ENCODE data around the gene ZNF844. TPM values are rescaled to one million over a fixed set of nuclear protein-coding genes. Genes with fewer than 3 reads are reported as not detected.

Gene ZNF844
- total RNA-seq, 4 donors from 2014 or later, result 2.5 to 13.4 (median 4.8) TPM

DNA sequence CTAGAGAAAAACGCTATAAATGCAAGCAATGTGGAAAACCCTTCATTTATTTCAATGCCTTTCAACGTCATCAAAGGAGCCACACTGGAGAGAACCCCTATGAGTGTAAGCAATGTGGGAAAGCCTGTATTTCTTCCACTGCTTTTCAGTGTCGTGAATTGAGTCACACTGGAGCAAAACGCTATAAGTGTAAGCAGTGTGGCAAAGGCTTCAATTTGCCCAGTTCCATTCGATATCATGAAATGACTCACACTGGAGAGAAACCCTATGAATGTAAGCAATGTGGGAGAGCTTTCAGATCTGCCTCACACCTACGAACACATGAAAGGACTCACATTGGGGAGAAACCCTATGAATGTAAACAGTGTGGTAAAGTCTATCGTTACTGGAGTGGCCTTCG, 48.2 kb downstream of the ZNF844 start:
- ATAC-seq (ENCODE audit: low FRiP score), result no peak

DNA sequence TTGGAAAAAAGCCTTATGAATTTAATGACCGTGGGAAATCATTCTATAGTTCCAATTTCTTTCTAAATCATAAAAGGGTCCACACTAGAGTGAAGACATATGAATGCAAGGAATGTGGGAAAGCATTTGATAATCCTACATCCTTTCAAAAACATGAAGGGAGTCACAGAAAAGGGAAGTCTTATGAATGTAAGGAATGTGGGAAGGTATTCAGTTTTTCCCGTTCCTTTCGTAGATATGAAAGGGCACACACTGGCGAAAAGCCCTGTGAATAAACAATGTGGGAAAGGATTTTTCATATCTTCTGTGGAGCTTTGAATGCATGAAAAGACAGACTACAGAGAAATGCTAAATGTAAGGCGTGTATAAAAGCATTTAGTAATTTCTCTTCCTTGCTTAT, 48.6 kb downstream of the ZNF844 start:
- TF ChIP-seq CTCF (IDR thresholded peaks at IDR 0.05), result no peak
- ATAC-seq (ENCODE audit: low FRiP score) (no peak), DNase-seq (ENCODE audit: low spot score) (no peak)

More for the DNA sequence above, 48.2 kb downstream of the ZNF844 start:
- no peak for TF ChIP-seq CTCF (IDR thresholded peaks at IDR 0.05)
- no peak for DNase-seq (ENCODE audit: low spot score)

GRCh38 chr19:12117201-12117970, 52.9 kb downstream of the ZNF844 start:
- ATAC-seq (ENCODE audit: low FRiP score) (no peak), DNase-seq (ENCODE audit: low spot score) (no peak)
- TF ChIP-seq CTCF (IDR thresholded peaks at IDR 0.05), result no peak

DNA sequence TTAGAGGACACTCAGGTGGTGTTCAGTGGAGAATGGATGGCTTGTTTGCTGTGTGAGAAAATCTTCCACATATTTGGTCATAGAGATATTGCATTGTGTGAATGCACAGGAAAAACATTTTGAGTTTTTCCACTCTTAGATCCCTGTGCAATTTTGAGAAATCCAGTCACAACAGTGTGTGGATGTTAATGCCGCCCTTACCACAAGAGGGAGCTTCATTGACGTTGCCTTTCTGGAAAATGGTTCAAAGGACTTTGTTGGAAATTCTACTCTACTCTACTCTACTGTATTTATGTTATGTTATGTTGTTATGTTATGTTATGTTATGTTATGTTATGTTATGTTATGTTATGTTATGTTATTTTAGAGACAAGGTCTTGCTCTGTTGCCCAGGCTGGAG, 62.2 kb downstream of the ZNF844 start:
- TF ChIP-seq CTCF (IDR thresholded peaks at IDR 0.05), result no peak
- ATAC-seq (ENCODE audit: low FRiP score) (no peak), DNase-seq (ENCODE audit: low spot score) (no peak)

Small RNA genes lying within 50 kb of the gene (small RNA-seq; reads per million reads assigned to genes)
- gene RF00019 (not detected), gene RNA5SP465 (not detected), gene RNA5SP466 (not detected), gene RNA5SP467 (not detected)

Other genes starting within 250 kb of the ZNF844 start
- gene ZNF439, start 216.0 kb upstream of the ZNF844 start, total RNA-seq, result 1 to 10 TPM; 1.6 to 8.2 (median 2.6) TPM
- gene ZNF69, start 176.9 kb upstream of the ZNF844 start, total RNA-seq, result 10 to 100 TPM in 1 of 4 donors, 1 to 10 TPM in 3; 3.4 to 13.6 (median 7.2) TPM
- gene ZNF700, start 139.6 kb upstream of the ZNF844 start, total RNA-seq, result 10 to 100 TPM in 3 of 4 donors, 1 to 10 TPM in 1; 8.3 to 26.5 (median 10.4) TPM
- gene ZNF763, start 99.7 kb upstream of the ZNF844 start, total RNA-seq, result 1 to 10 TPM; 1.9 to 8.0 (median 3.6) TPM
- 1 to 10 TPM; 3.2 to 5.2 (median 3.5) TPM for gene ZNF433, start 29.1 kb upstream of the ZNF844 start, total RNA-seq
- 1 to 10 TPM in 2 of 4 donors, under 1 TPM in 1, not detected in 1; 0.19 to 2.4 (median 1.9) TPM for gene ZNF878, start 11.8 kb upstream of the ZNF844 start, total RNA-seq
- gene ZNF20, start 75.6 kb downstream of the ZNF844 start, total RNA-seq, result 1 to 10 TPM; 1.7 to 4.5 (median 2.4) TPM
- 1 to 10 TPM; 2.2 to 6.6 (median 3.7) TPM for gene ZNF625, start 92.0 kb downstream of the ZNF844 start, total RNA-seq
- gene ZNF136, start 98.4 kb downstream of the ZNF844 start, total RNA-seq, result 10 to 100 TPM in 1 of 4 donors, 1 to 10 TPM in 3; 4.8 to 10.4 (median 9.1) TPM
- gene ZNF44, start 230.2 kb downstream of the ZNF844 start, total RNA-seq, result 10 to 100 TPM in 2 of 4 donors, 1 to 10 TPM in 2; 6.6 to 13.2 (median 11.0) TPM